ENCODE results near the gene STIM2. TPM values are rescaled to one million over a fixed set of nuclear protein-coding genes. Genes with fewer than 3 reads are reported as not detected.

The STIM2 gene
- total RNA-seq, 4 donors from 2014 or later: 17.2 to 71.4 (median 20.7) TPM

GRCh38 chr4:26842911-26843310 is 17.7 kb upstream of the STIM2 start:
- peaks cover 0 to 4% (median 0%) of the 10 kb centered on the region in 4 donors for H3K4me1 ChIP-seq
- no peak for DNase-seq
- no peaks in the 10 kb centered on the region for H3K9me3 ChIP-seq
- 56 to 59% methylated on average over 2 of the region's 2 CpGs for WGBS, 2 donors (ENCODE audit: low coverage in 1 of 2)
- TF ChIP-seq EP300 (IDR thresholded peaks at IDR 0.05; ENCODE audit: low read depth): no peak
- no peaks in the 10 kb centered on the region for H3K27me3 ChIP-seq
- no peak overlapping the region for H3K27ac ChIP-seq
- in situ Hi-C loops (cut with MboI; ENCODE audit: low pct_ligation_motif_present in 1 of 4, low pct_unique_long_range_greater_than_20kb in 1 of 4, low sequenced_read_pairs in 3 of 4): no loop called here
- no peaks in the 10 kb centered on the region for H3K36me3 ChIP-seq
- no peak overlapping the region for H3K4me3 ChIP-seq
- intact Hi-C loops (cut with DNase I; ENCODE audit: low total_unique reads): no loop called here

GRCh38 chr4:26850528-26850927 is 10.1 kb upstream of the STIM2 start:
- in situ Hi-C loops (cut with MboI; ENCODE audit: low pct_ligation_motif_present in 1 of 4, low pct_unique_long_range_greater_than_20kb in 1 of 4, low sequenced_read_pairs in 3 of 4) (loop anchor here in 1 of 4 donors (10.0 kb wide), 1 partner anchor 154 kb away; no protein-coding TSS in a partner anchor), intact Hi-C loops (cut with DNase I; ENCODE audit: low total_unique reads) (no loop called here)
- Histone ChIP-seq H3K27me3 (no peaks in the 10 kb centered on the region), H3K27ac (no peak overlapping the region), H3K36me3 (no peaks in the 10 kb centered on the region), H3K4me1 (no peaks in the 10 kb centered on the region), H3K9me3 (no peaks in the 10 kb centered on the region), H3K4me3 (no peak overlapping the region)
- TF ChIP-seq POLR2A (IDR thresholded peaks at IDR 0.05) (no peak), EP300 (IDR thresholded peaks at IDR 0.05; ENCODE audit: low read depth) (no peak), POLR2AphosphoS5 (IDR thresholded peaks at IDR 0.05) (no peak), CTCF (IDR thresholded peaks at IDR 0.05) (no peak)
- 80 to 82% methylated on average over 1 of the region's 1 CpG for WGBS, 2 donors (ENCODE audit: low coverage in 1 of 2)
- DNase-seq: no peak

- intact Hi-C loops (cut with DNase I; ENCODE audit: low total_unique reads) (no loop called here), in situ Hi-C loops (cut with MboI; ENCODE audit: low pct_ligation_motif_present in 1 of 4, low pct_unique_long_range_greater_than_20kb in 1 of 4, low sequenced_read_pairs in 3 of 4) (loop anchor here in 1 of 4 donors (10.0 kb wide), 1 partner anchor 154 kb away; no protein-coding TSS in a partner anchor)
- 98 to 100% methylated on average over 2 of the region's 2 CpGs for WGBS, 2 donors (ENCODE audit: low coverage in 1 of 2)
- Histone ChIP-seq H3K27me3 (no peaks in the 10 kb centered on the region), H3K27ac (no peak overlapping the region), H3K9me3 (no peaks in the 10 kb centered on the region), H3K4me3 (no peak overlapping the region), H3K36me3 (no peaks in the 10 kb centered on the region), H3K4me1 (no peaks in the 10 kb centered on the region)
- no peak for DNase-seq
- TF ChIP-seq EP300 (IDR thresholded peaks at IDR 0.05; ENCODE audit: low read depth): no peak
- TF ChIP-seq POLR2AphosphoS5 (IDR thresholded peaks at IDR 0.05): no peak
- TF ChIP-seq POLR2A (IDR thresholded peaks at IDR 0.05): no peak
- no peak for TF ChIP-seq CTCF (IDR thresholded peaks at IDR 0.05)
Measured at GRCh38 chr4:26851129-26851528, 9.5 kb upstream of the STIM2 start.

GRCh38 chr4:26854701-26855100 is 5.9 kb upstream of the STIM2 start:
- H3K4me1 ChIP-seq: peaks cover 7 to 24% (median 21%) of the 10 kb centered on the region in 4 donors
- in situ Hi-C loops (cut with MboI; ENCODE audit: low pct_ligation_motif_present in 1 of 4, low pct_unique_long_range_greater_than_20kb in 1 of 4, low sequenced_read_pairs in 3 of 4) (loop anchor here in 1 of 4 donors (10.0 kb wide), 1 partner anchor 150 kb away; no protein-coding TSS in a partner anchor), intact Hi-C loops (cut with DNase I; ENCODE audit: low total_unique reads) (no loop called here)
- no peak overlapping the region for H3K4me3 ChIP-seq
- no peaks in the 10 kb centered on the region for H3K27me3 ChIP-seq
- H3K36me3 ChIP-seq: no peaks in the 10 kb centered on the region
- no peaks in the 10 kb centered on the region for H3K9me3 ChIP-seq
- WGBS, 2 donors (ENCODE audit: low coverage in 1 of 2): 70 to 79% methylated on average over 3 to 5 of the region's 6 CpGs
- H3K27ac ChIP-seq: no peak overlapping the region
- TF ChIP-seq POLR2A (IDR thresholded peaks at IDR 0.05) (no peak), POLR2AphosphoS5 (IDR thresholded peaks at IDR 0.05) (no peak), CTCF (IDR thresholded peaks at IDR 0.05) (no peak), EP300 (IDR thresholded peaks at IDR 0.05; ENCODE audit: low read depth) (no peak)
- DNase-seq: no peak

GRCh38 chr4:26856906-26857277 is 3.7 kb upstream of the STIM2 start:
- DNase-seq: no peak
- TF ChIP-seq POLR2AphosphoS5 (IDR thresholded peaks at IDR 0.05): no peak
- peak overlapping the region; percentile 41 to 65 (median 53) for H3K4me3 ChIP-seq
- intact Hi-C loops (cut with DNase I; ENCODE audit: low total_unique reads): no loop called here
- peaks cover 7 to 29% (median 24%) of the 10 kb centered on the region in 4 donors for H3K4me1 ChIP-seq
- H3K27me3 ChIP-seq: no peaks in the 10 kb centered on the region
- H3K27ac ChIP-seq: peak overlapping the region; percentile 88 to 99 (median 98)
- WGBS, 2 donors (ENCODE audit: low coverage in 1 of 2): 21 to 35% methylated on average over 3 to 7 of the region's 7 CpGs
- no peaks in the 10 kb centered on the region for H3K9me3 ChIP-seq
- no peaks in the 10 kb centered on the region for H3K36me3 ChIP-seq
- in situ Hi-C loops (cut with MboI; ENCODE audit: low pct_ligation_motif_present in 1 of 4, low pct_unique_long_range_greater_than_20kb in 1 of 4, low sequenced_read_pairs in 3 of 4): loop anchor here in 1 of 4 donors (10.0 kb wide), 1 partner anchor 148 kb away; no protein-coding TSS in a partner anchor

All from transverse colon (tissue), 4 donors.